Vagina (tissue), 2 donors: ENCODE results near the gene ANO7. TPM values are rescaled to one million over a fixed set of nuclear protein-coding genes. Genes with fewer than 3 reads are reported as not detected.
A peak's percentile ranks its signal among the peaks of the same experiment; 100 is the strongest.

Source experiments
- DNase-seq, 2 donors: peaks; one replicate each; pipeline ENCODE4 v3.0.0-alpha.2; 2017; ENCODE audit errors: extremely low spot score in 2 of 2
- H3K27ac ChIP-seq: fragments of 200-600 bp; sonication (generic); one replicate; pipeline ENCODE4 v1.5.1; 2019
- H3K27me3 ChIP-seq: fragments of 200-600 bp; sonication (generic); one replicate; pipeline ENCODE4 v1.5.1; 2019
- H3K36me3 ChIP-seq, 2 donors: fragments of 200-600 bp; sonication (generic); one replicate each; pipeline ENCODE4 v1.5.1; 2017 to 2019
- H3K4me1 ChIP-seq: fragments of 200-600 bp; sonication (generic); one replicate; pipeline ENCODE4 v1.5.1; 2019
- H3K4me3 ChIP-seq, 2 donors: fragments of 200-600 bp; sonication (generic); 1 replicate in 1 of 2; 2 replicates in 1 of 2; pipeline ENCODE4 v1.5.1; 2016 to 2019
- H3K9me3 ChIP-seq: fragments of 200-600 bp; sonication (generic); one replicate; pipeline ENCODE4 v1.5.1; 2019
- CTCF ChIP-seq, 3 experiments: fragments of 450-650 bp in 2 of 3; fragments of 200-600 bp in 1 of 3; sonication (generic) in 1 of 3; IDR thresholded peaks; one replicate each; pipeline ENCODE4 v1.5.1; 2017 to 2019; ENCODE audit warnings: antibody characterized with exemption in 3 of 3, mild to moderate bottlenecking in 2 of 3, moderate library complexity in 2 of 3
- POLR2A ChIP-seq, 2 donors: fragments of 450-650 bp; IDR thresholded peaks; one replicate each; pipeline ENCODE4 v1.6.1; 2017; ENCODE audit warnings: antibody characterized with exemption in 2 of 2, mild to moderate bottlenecking in 2 of 2, moderate library complexity in 2 of 2
- POLR2AphosphoS5 ChIP-seq, 2 donors: sonication (generic); formaldehyde crosslinking; IDR thresholded peaks; one replicate each; pipeline ENCODE4 v1.9.0; 2017; ENCODE audit warnings: antibody characterized with exemption in 2 of 2, mild to moderate bottlenecking in 2 of 2, low read depth in 1 of 2; ENCODE audit not compliant: insufficient read depth in 1 of 2
- intact Hi-C: fragments of 100-400 bp; cut with DNase I; formaldehyde crosslinking; loops from one replicate; pipeline ENCODE4 v1.15.1; 2023
- total RNA-seq: library from RNA; depleted of rRNA; stranded (reverse); fragments of >200 nt; gene quantifications from one replicate; pipeline ENCODE4 v1.2.3, GENCODE V29; 2016

ANO7 gene
- total RNA-seq, 1 donor from 2014 or later = 0.98 TPM

GRCh38 chr2:241234962-241235740 is 46.7 kb downstream of the ANO7 start:
- intact Hi-C loops = no loop called here
- Histone ChIP-seq H3K9me3 (no peaks in the 10 kb centered on the region), H3K27ac (no peak overlapping the region), H3K36me3 (peaks cover 5 to 97% of the 10 kb centered on the region in 2 donors), H3K27me3 (no peaks in the 10 kb centered on the region), H3K4me3 (no peak overlapping the region), H3K4me1 (no peaks in the 10 kb centered on the region)
- TF ChIP-seq POLR2AphosphoS5 (IDR thresholded peaks at IDR 0.05; ENCODE audit: insufficient read depth in 1 of 2, low read depth in 1 of 2) (peak in 1 of 2 donors; percentile 5), CTCF (IDR thresholded peaks at IDR 0.05) (no peak), POLR2A (IDR thresholded peaks at IDR 0.05) (no peak)
- no peak for DNase-seq

GRCh38 chr2:241235859-241236593 is 47.5 kb downstream of the ANO7 start:
- intact Hi-C loops = no loop called here
- H3K4me3 ChIP-seq = no peak overlapping the region
- no peaks in the 10 kb centered on the region for H3K9me3 ChIP-seq
- H3K4me1 ChIP-seq = no peaks in the 10 kb centered on the region
- no peak for DNase-seq
- peaks cover 5 to 97% of the 10 kb centered on the region in 2 donors for H3K36me3 ChIP-seq
- TF ChIP-seq CTCF (IDR thresholded peaks at IDR 0.05) (no peak), POLR2AphosphoS5 (IDR thresholded peaks at IDR 0.05; ENCODE audit: insufficient read depth in 1 of 2, low read depth in 1 of 2) (no peak), POLR2A (IDR thresholded peaks at IDR 0.05) (no peak)
- no peaks in the 10 kb centered on the region for H3K27me3 ChIP-seq
- H3K27ac ChIP-seq = no peak overlapping the region

GRCh38 chr2:241237047-241237446 is 48.6 kb downstream of the ANO7 start:
- no peak for TF ChIP-seq POLR2A (IDR thresholded peaks at IDR 0.05)
- TF ChIP-seq POLR2AphosphoS5 (IDR thresholded peaks at IDR 0.05; ENCODE audit: insufficient read depth in 1 of 2, low read depth in 1 of 2) = no peak
- TF ChIP-seq CTCF (IDR thresholded peaks at IDR 0.05) = no peak
- intact Hi-C loops = no loop called here
- Histone ChIP-seq H3K4me3 (no peak overlapping the region), H3K27me3 (no peaks in the 10 kb centered on the region), H3K9me3 (no peaks in the 10 kb centered on the region), H3K27ac (no peak overlapping the region), H3K36me3 (peaks cover 5 to 92% of the 10 kb centered on the region in 2 donors), H3K4me1 (no peaks in the 10 kb centered on the region)
- DNase-seq = no peak

- no peaks in the 10 kb centered on the region for H3K4me1 ChIP-seq
- peaks cover 4 to 93% of the 10 kb centered on the region in 2 donors for H3K36me3 ChIP-seq
- H3K27ac ChIP-seq = no peak overlapping the region
- no peaks in the 10 kb centered on the region for H3K27me3 ChIP-seq
- no peak for TF ChIP-seq POLR2AphosphoS5 (IDR thresholded peaks at IDR 0.05; ENCODE audit: insufficient read depth in 1 of 2, low read depth in 1 of 2)
- no peak for TF ChIP-seq POLR2A (IDR thresholded peaks at IDR 0.05)
- TF ChIP-seq CTCF (IDR thresholded peaks at IDR 0.05) = no peak
- intact Hi-C loops = no loop called here
- DNase-seq = no peak
- no peaks in the 10 kb centered on the region for H3K9me3 ChIP-seq
- no peak overlapping the region for H3K4me3 ChIP-seq
Observed at GRCh38 chr2:241237949-241238371, 49.5 kb downstream of the ANO7 start.
